ENCODE measurements around the gene RYR2.

- TF ChIP-seq FOXM1 (IDR thresholded peaks at IDR 0.05; ENCODE audit: borderline replicate concordance) (no peak), ARNT (IDR thresholded peaks at IDR 0.05) (no peak), SP1 (IDR thresholded peaks at IDR 0.05) (no peak), LEF1 (IDR thresholded peaks at IDR 0.05; ENCODE audit: borderline replicate concordance) (no peak), CTBP1 (IDR thresholded peaks at IDR 0.05; ENCODE audit: borderline replicate concordance) (no peak), PKNOX1 (IDR thresholded peaks at IDR 0.05) (no peak), SUZ12 (IDR thresholded peaks at IDR 0.05) (no peak), NFRKB (IDR thresholded peaks at IDR 0.05) (no peak), L3MBTL2 (conservative IDR thresholded peaks at IDR 0.05) (no peak)
Measured at GRCh38 chr1:237048803-237049202, 6.8 kb downstream of the RYR2 start.

Measured in HEK293T (cell line).